Kidney (tissue), 14 donors: ENCODE results near the gene PAQR7. TPM values are rescaled to one million over a fixed set of nuclear protein-coding genes. Genes with fewer than 3 reads are reported as not detected.

Source experiments
- DNase-seq, 5 donors: peaks; one replicate each; pipeline ENCODE4 v3.0.0-alpha.2; 2013 to 2020
- FAIRE-seq: peaks from 2 replicates; lab custom pipeline; 2012; peaks lifted over from hg19 to GRCh38; lab: Jason Lieb, UNC
- H3K27ac ChIP-seq, 2 donors: one replicate each; pipeline ENCODE4 v1.7.0; 2013; ENCODE audit warnings: low read depth in 2 of 2, low read length in 2 of 2, inconsistent platforms in 1 of 2
- H3K27me3 ChIP-seq: one replicate; pipeline ENCODE4 v1.7.1; 2013; ENCODE audit warnings: low read length, inconsistent platforms; ENCODE audit not compliant: control insufficient read depth, insufficient read depth
- H3K36me3 ChIP-seq, 3 donors: one replicate each; pipeline versions ENCODE4 v1.7.0 to v1.7.1; 2013; ENCODE audit warnings: low read length in 3 of 3, control low read depth in 1 of 3, inconsistent platforms in 1 of 3; ENCODE audit not compliant: insufficient read depth in 3 of 3, control insufficient read depth in 2 of 3
- H3K4me1 ChIP-seq, 3 donors: one replicate each; pipeline versions ENCODE4 v1.7.0 to v1.7.1; 2013; ENCODE audit warnings: low read length in 3 of 3, inconsistent platforms in 1 of 3, low read depth in 1 of 3; ENCODE audit not compliant: control insufficient read depth in 2 of 3, insufficient read depth in 2 of 3
- H3K4me3 ChIP-seq, 3 donors: one replicate each; pipeline versions ENCODE4 v1.7.0 to v1.8.1; 2013; ENCODE audit warnings: low read length in 3 of 3, control low read depth in 1 of 3, inconsistent platforms in 1 of 3
- H3K9ac ChIP-seq, 3 donors: one replicate each; pipeline versions ENCODE4 v1.7.0 to v1.7.1; 2013; ENCODE audit warnings: low read length in 3 of 3, control low read depth in 1 of 3, inconsistent platforms in 1 of 3
- H3K9me3 ChIP-seq, 3 donors: one replicate each; pipeline versions ENCODE4 v1.7.0 to v1.7.1; 2013; ENCODE audit warnings: low read length in 3 of 3, control low read depth in 1 of 3, inconsistent platforms in 1 of 3; ENCODE audit not compliant: control insufficient read depth in 2 of 3, insufficient read depth in 1 of 3
- CTCF ChIP-seq: IDR thresholded peaks from 3 replicates; pipeline ENCODE4 v1.5.1; 2012; ENCODE audit warnings: mild to moderate bottlenecking, moderate library complexity, borderline replicate concordance; ENCODE audit not compliant: insufficient read depth; ENCODE audit errors: extremely low read depth
- intact Hi-C: fragments of 100-400 bp; cut with DNase I; formaldehyde crosslinking; loops from one replicate; pipeline ENCODE4 v1.11.1; 2022
- polyA plus RNA-seq: library from polyadenylated mRNA; stranded (reverse); fragments of 350-450 nt; fragmentation: Illumina TruSeq; extraction: RNeasy Lipid Tissue Mini Kit (QIAGEN cat#74804); gene quantifications from one replicate; pipeline ENCODE4 v1.2.3, GENCODE V29; 2014; ENCODE audit warnings: low read depth, low replicate concordance; ENCODE audit not compliant: insufficient read depth
- total RNA-seq: library from RNA; stranded (reverse); fragmentation: NEBNext Ultra II Directional; extraction: Animal tissue kit (Norgen Biotek cat#: 25700); gene quantifications from one replicate; pipeline ENCODE4 v1.2.1, GENCODE V29; 2021
- donor health status: control.
- donor health status: control.
- donor health status: control.
- donor health status: control.
- donor health status: control.
- donor health status: DM: yes; HTN: yes; CAD: no.
- donor health status: Normal renal cell carcinoma (clear cell type).

Gene PAQR7
- total and polyA plus RNA-seq, 2 donors from 2014 or later = 30.2 to 52.0 TPM

GRCh38 chr1:25817840-25818501, 57.5 kb downstream of the PAQR7 start:
- no peak overlapping the region for H3K4me3 ChIP-seq
- no peak for FAIRE-seq
- DNase-seq = peak in 3 of 5 donors; percentile 36 to 69 (median 67)
- no peaks in the 10 kb centered on the region for H3K9me3 ChIP-seq
- H3K27me3 ChIP-seq = no peaks in the 10 kb centered on the region
- H3K36me3 ChIP-seq = peaks cover 0 to 5% (median 3%) of the 10 kb centered on the region in 3 donors
- H3K9ac ChIP-seq = peak overlapping the region in 1 of 3 donors; percentile 15
- no peak for TF ChIP-seq CTCF
- H3K27ac ChIP-seq = peak overlapping the region in 1 of 2 donors; percentile 38
- H3K4me1 ChIP-seq = peaks cover 4 to 34% (median 22%) of the 10 kb centered on the region in 3 donors
- intact Hi-C loops = no loop called here

- Histone ChIP-seq H3K27me3 (no peaks in the 10 kb centered on the region), H3K36me3 (peaks cover 0 to 7% (median 3%) of the 10 kb centered on the region in 3 donors), H3K27ac (no peak overlapping the region), H3K9ac (no peak overlapping the region), H3K4me1 (peaks cover 4 to 24% (median 14%) of the 10 kb centered on the region in 3 donors), H3K9me3 (no peaks in the 10 kb centered on the region), H3K4me3 (no peak overlapping the region)
- DNase-seq (peak in 1 of 5 donors; percentile 66), FAIRE-seq (no peak)
- no peak for TF ChIP-seq CTCF
- intact Hi-C loops = no loop called here
Measured at GRCh38 chr1:25816112-25816718, 59.3 kb downstream of the PAQR7 start.

- H3K27me3 ChIP-seq = no peaks in the 10 kb centered on the region
- FAIRE-seq = no peak
Measured at GRCh38 chr1:25815208-25816111, 60.0 kb downstream of the PAQR7 start.

More at GRCh38 chr1:25815208-25816111, 60.0 kb downstream of the PAQR7 start:
- H3K4me3 ChIP-seq = no peak overlapping the region
- peak in 1 of 5 donors; percentile 65 for DNase-seq
- H3K36me3 ChIP-seq = peaks cover 0 to 7% (median 3%) of the 10 kb centered on the region in 3 donors
- H3K9ac ChIP-seq = no peak overlapping the region
- no peak for TF ChIP-seq CTCF
- no peaks in the 10 kb centered on the region for H3K9me3 ChIP-seq
- peaks cover 4 to 22% (median 10%) of the 10 kb centered on the region in 3 donors for H3K4me1 ChIP-seq
- H3K27ac ChIP-seq = no peak overlapping the region
- intact Hi-C loops = no loop called here
